K562 (cell line): ENCODE results near the gene CMTR2. TPM values are rescaled to one million over a fixed set of nuclear protein-coding genes. Genes with fewer than 3 reads are reported as not detected.

ENCODE experiments used
- ETS2 ChIP-seq: IDR thresholded peaks from 2 replicates; pipeline ENCODE4 v1.6.1; 2016; ENCODE audit warnings: borderline replicate concordance, missing genetic modification characterization, mild to moderate bottlenecking, moderate library complexity, missing compliant biosample characterization; ENCODE audit not compliant: poor library complexity, severe bottlenecking
- IFI16 ChIP-seq: fragments of 250-450 bp; sonication (Bioruptor Pico); IDR thresholded peaks from 2 replicates; pipeline ENCODE4 v2.1.2; 2022; ENCODE audit warnings: mild to moderate bottlenecking, inconsistent platforms
- JUND ChIP-seq, 2 experiments: IDR thresholded peaks; 2 replicates in 1 of 2; 3 replicates in 1 of 2; pipeline ENCODE4 v1.6.1; 2011; ENCODE audit warnings: borderline replicate concordance in 2 of 2, low read depth in 2 of 2, low read length in 2 of 2, improper control_type of control experiment in 1 of 2, missing biosample characterization in 1 of 2, missing genetic modification characterization in 1 of 2, missing genetic modification reagents in 1 of 2
- KDM4B ChIP-seq, 2 experiments: fragments of 450-650 bp in 1 of 2; sonication (generic) in 1 of 2; IDR thresholded peaks; 2 replicates each; pipeline ENCODE4 v1.6.1; 2016 to 2017; ENCODE audit warnings: borderline replicate concordance in 2 of 2, antibody characterized with exemption in 1 of 2, low read depth in 1 of 2, mild to moderate bottlenecking in 1 of 2
- MAFF ChIP-seq: IDR thresholded peaks from 2 replicates; pipeline ENCODE4 v1.6.1; 2012; ENCODE audit warnings: low read length, improper control_type of control experiment
- MAZ ChIP-seq, 2 experiments: fragments of 450-650 bp in 1 of 2; sonication (generic) in 1 of 2; formaldehyde crosslinking; IDR thresholded peaks in 1 of 2; conservative IDR thresholded peaks in 1 of 2; 2 replicates each; pipeline versions ENCODE4 v1.4.0 to v1.5.0; 2020; ENCODE audit warnings: mild to moderate bottlenecking in 1 of 2, missing genetic modification reagents in 1 of 2
- MBD1 ChIP-seq: fragments of 250-450 bp; sonication (Bioruptor Pico); IDR thresholded peaks from 2 replicates; pipeline ENCODE4 v1.8.0; 2022; ENCODE audit warnings: inconsistent platforms
- SMAD4 ChIP-seq: fragments of 250-450 bp; sonication (Bioruptor Pico); conservative IDR thresholded peaks from 2 replicates; pipeline ENCODE4 v1.8.0; 2021; ENCODE audit warnings: inconsistent platforms, mild to moderate bottlenecking, moderate library complexity
- SMARCA4 ChIP-seq: fragments of 450-650 bp; IDR thresholded peaks from 2 replicates; pipeline ENCODE4 v1.6.1; 2016
- XRCC3 ChIP-seq: fragments of 450-650 bp; IDR thresholded peaks from 2 replicates; pipeline ENCODE4 v1.6.1; 2017; ENCODE audit warnings: mild to moderate bottlenecking, moderate library complexity
- ZBTB26 ChIP-seq: fragments of 450-650 bp; formaldehyde crosslinking; IDR thresholded peaks from 2 replicates; pipeline ENCODE4 v1.4.0; 2022; ENCODE audit warnings: missing genetic modification characterization
- ZBTB33 ChIP-seq: sonication (generic); formaldehyde crosslinking; IDR thresholded peaks from 2 replicates; pipeline ENCODE4 v1.8.1; 2023; ENCODE audit warnings: mild to moderate bottlenecking, missing genetic modification reagents
- ZNF431 ChIP-seq: sonication (generic); formaldehyde crosslinking; IDR thresholded peaks from 2 replicates; pipeline ENCODE4 v1.8.0; 2022; ENCODE audit warnings: mild to moderate bottlenecking, missing genetic modification reagents
- polyA plus RNA-seq, 8 experiments: library from polyadenylated mRNA; depleted of rRNA in 4 of 8; stranded (reverse) in 5 of 8; unstranded in 3 of 8; fragments of >200 nt; fragmentation: Nextera tagmentation in 2 of 8; fragmentation: Illumina TruSeq in 1 of 8; extraction: Ambion mirVana in 2 of 8; extraction: Trizol in 1 of 8; gene quantifications; 2 replicates each; pipeline versions ENCODE4 v1.2.1 to v1.2.3, GENCODE V29; 2011 to 2014; ENCODE audit warnings: inconsistent platforms in 1 of 8, missing spikeins in 1 of 8
- total RNA-seq, 7 experiments: library from RNA; depleted of rRNA in 6 of 7; stranded (reverse); fragments of >200 nt in 6 of 7; fragmentation: Illumina TruSeq in 2 of 7; extraction: Trizol in 2 of 7; gene quantifications; 2 replicates each; pipeline versions ENCODE4 v1.2.1 to v1.2.3, GENCODE V29; 2011 to 2021; ENCODE audit warnings: low replicate concordance in 1 of 7
- TF ChIP-seq, protein P1 (sequence below): sonication (generic); formaldehyde crosslinking; IDR thresholded peaks from 2 replicates; pipeline ENCODE4 v1.9.0; 2022; ENCODE audit warnings: mild to moderate bottlenecking, missing genetic modification reagents
- TF ChIP-seq, protein P2 (sequence below): fragments of 450-650 bp; IDR thresholded peaks from 2 replicates; pipeline ENCODE4 v1.6.1; 2018; ENCODE audit not compliant: partially characterized antibody

The CMTR2 gene
- total and polyA plus RNA-seq, 9 of the 15 experiments (the other 6 are each of a cell fraction or from before 2014, with no cell fraction given) = 4.6 to 24.8 (median 12.7) TPM

- TF ChIP-seq ZBTB26 (peak; percentile 55; the same call in 1 of the 2 replicates), KDM4B (IDR thresholded peaks at IDR 0.05; ENCODE audit: borderline replicate concordance in 2 of 2, low read depth in 1 of 2) (no peak), XRCC3 (no peak), MBD1 (no peak), SMAD4 (CRISPR knock-in tag) (peak; percentile 73), JUND (IDR thresholded peaks at IDR 0.05; ENCODE audit: borderline replicate concordance, low read depth, low read length) (no peak; the same call in 1 of the 2 replicates), JUND (tag; IDR thresholded peaks at IDR 0.05; ENCODE audit: borderline replicate concordance, low read depth, low read length) (no peak; the same call in 2 of the 3 replicates), MAFF (no peak), ETS2 (tag) (no peak), ZBTB33 (peak; percentile 58; the same call in 1 of the 2 replicates), MAZ (CRISPR knock-in tag; conservative IDR thresholded peaks at IDR 0.05 in 1 of 2, IDR thresholded peaks at IDR 0.05 in 1 of 2) (peak; percentile 80 to 83), IFI16 (CRISPR knock-in tag) (no peak), SMARCA4 (0 out of 2 replicates have a peak, but pooled peaks have one; percentile 33), ZNF431 (CRISPR knock-in tag) (peak; percentile 18; the same call in 1 of the 2 replicates)
- TF ChIP-seq, protein P1, sequence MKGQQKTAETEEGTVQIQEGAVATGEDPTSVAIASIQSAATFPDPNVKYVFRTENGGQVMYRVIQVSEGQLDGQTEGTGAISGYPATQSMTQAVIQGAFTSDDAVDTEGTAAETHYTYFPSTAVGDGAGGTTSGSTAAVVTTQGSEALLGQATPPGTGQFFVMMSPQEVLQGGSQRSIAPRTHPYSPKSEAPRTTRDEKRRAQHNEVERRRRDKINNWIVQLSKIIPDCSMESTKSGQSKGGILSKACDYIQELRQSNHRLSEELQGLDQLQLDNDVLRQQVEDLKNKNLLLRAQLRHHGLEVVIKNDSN (CRISPR knock-in tag) = peak; percentile 98
- TF ChIP-seq, protein P2, sequence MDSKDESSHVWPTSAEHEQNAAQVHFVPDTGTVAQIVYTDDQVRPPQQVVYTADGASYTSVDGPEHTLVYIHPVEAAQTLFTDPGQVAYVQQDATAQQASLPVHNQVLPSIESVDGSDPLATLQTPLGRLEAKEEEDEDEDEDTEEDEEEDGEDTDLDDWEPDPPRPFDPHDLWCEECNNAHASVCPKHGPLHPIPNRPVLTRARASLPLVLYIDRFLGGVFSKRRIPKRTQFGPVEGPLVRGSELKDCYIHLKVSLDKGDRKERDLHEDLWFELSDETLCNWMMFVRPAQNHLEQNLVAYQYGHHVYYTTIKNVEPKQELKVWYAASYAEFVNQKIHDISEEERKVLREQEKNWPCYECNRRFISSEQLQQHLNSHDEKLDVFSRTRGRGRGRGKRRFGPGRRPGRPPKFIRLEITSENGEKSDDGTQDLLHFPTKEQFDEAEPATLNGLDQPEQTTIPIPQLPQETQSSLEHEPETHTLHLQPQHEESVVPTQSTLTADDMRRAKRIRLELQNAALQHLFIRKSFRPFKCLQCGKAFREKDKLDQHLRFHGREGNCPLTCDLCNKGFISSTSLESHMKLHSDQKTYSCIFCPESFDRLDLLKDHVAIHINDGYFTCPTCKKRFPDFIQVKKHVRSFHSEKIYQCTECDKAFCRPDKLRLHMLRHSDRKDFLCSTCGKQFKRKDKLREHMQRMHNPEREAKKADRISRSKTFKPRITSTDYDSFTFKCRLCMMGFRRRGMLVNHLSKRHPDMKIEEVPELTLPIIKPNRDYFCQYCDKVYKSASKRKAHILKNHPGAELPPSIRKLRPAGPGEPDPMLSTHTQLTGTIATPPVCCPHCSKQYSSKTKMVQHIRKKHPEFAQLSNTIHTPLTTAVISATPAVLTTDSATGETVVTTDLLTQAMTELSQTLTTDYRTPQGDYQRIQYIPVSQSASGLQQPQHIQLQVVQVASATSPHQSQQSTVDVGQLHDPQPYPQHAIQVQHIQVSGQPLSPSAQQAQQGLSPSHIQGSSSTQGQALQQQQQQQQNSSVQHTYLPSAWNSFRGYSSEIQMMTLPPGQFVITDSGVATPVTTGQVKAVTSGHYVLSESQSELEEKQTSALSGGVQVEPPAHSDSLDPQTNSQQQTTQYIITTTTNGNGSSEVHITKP = peak; percentile 72
Measured at GRCh38 chr16:71288890-71289731, at the start of gene CMTR2 (continued).
